Muscle of back (tissue), 11 donors: ENCODE results near the gene SSBP2. TPM values are rescaled to one million over a fixed set of nuclear protein-coding genes. Genes with fewer than 3 reads are reported as not detected.
"Not testable (repeated sequence)": the region's sequence is repeated elsewhere in the genome, so short reads cannot be mapped to it uniquely, and the experiment has no call there.

ENCODE experiments used
- DNase-seq, 3 donors: peaks; one replicate each; pipeline versions ENCODE4 v3.0.0 to v3.0.0-alpha.2; 2013
- polyA plus RNA-seq, 10 donors: library from polyadenylated mRNA; unstranded; fragments of 120-200 nt; gene quantifications; one replicate each; pipeline ENCODE4 v1.2.1, GENCODE V29; 2013; ENCODE audit not compliant: insufficient read length in 10 of 10

SSBP2 gene
- polyA plus RNA-seq, 10 donors = 50.0 to 76.8 (median 60.9) TPM

- no peak for DNase-seq
Observed at GRCh38 chr5:81533629-81534405, 217.1 kb downstream of the SSBP2 start.

- DNase-seq = no peak
Observed at GRCh38 chr5:81530919-81531318, 220.0 kb downstream of the SSBP2 start.

- DNase-seq = no peak
Observed at GRCh38 chr5:81525690-81526089, 225.2 kb downstream of the SSBP2 start.

- DNase-seq = no peak
Observed at GRCh38 chr5:81524015-81524414, 226.9 kb downstream of the SSBP2 start.

GRCh38 chr5:81522571-81522970 is 228.3 kb downstream of the SSBP2 start:
- no peak for DNase-seq

GRCh38 chr5:81520769-81521168 is 230.1 kb downstream of the SSBP2 start:
- DNase-seq = no peak

- no peak for DNase-seq
Observed at GRCh38 chr5:81519217-81519905, 231.5 kb downstream of the SSBP2 start.

- no peak for DNase-seq
Observed at GRCh38 chr5:81517462-81517861, 233.4 kb downstream of the SSBP2 start.

- DNase-seq = no peak
Observed at GRCh38 chr5:81516091-81516490, 234.8 kb downstream of the SSBP2 start.

GRCh38 chr5:81513982-81514381 is 236.9 kb downstream of the SSBP2 start:
- DNase-seq = no peak

GRCh38 chr5:81513473-81513872 is 237.4 kb downstream of the SSBP2 start:
- DNase-seq = no peak

GRCh38 chr5:81506900-81507588 is 243.9 kb downstream of the SSBP2 start:
- DNase-seq = peak; percentile 80 to 87 (median 81)

GRCh38 chr5:81506378-81506777 is 244.5 kb downstream of the SSBP2 start:
- DNase-seq = no peak

GRCh38 chr5:81505672-81506071 is 245.2 kb downstream of the SSBP2 start:
- DNase-seq = no peak

GRCh38 chr5:81503602-81504001 is 247.3 kb downstream of the SSBP2 start:
- DNase-seq = not testable (repeated sequence)

GRCh38 chr5:81495286-81495685 is 255.6 kb downstream of the SSBP2 start:
- peak in 2 of 3 donors; percentile 28 to 46 for DNase-seq

- DNase-seq = no peak
Observed at GRCh38 chr5:81488862-81489261, 262.0 kb downstream of the SSBP2 start.

GRCh38 chr5:81486711-81487110 is 264.2 kb downstream of the SSBP2 start:
- DNase-seq = no peak

GRCh38 chr5:81482595-81482994 is 268.3 kb downstream of the SSBP2 start:
- DNase-seq = no peak

- not testable (repeated sequence) for DNase-seq
Observed at GRCh38 chr5:81473395-81473794, 277.5 kb downstream of the SSBP2 start.

- no peak for DNase-seq
Observed at GRCh38 chr5:81469676-81470075, 281.2 kb downstream of the SSBP2 start.

GRCh38 chr5:81450940-81451339 is 300.0 kb downstream of the SSBP2 start:
- DNase-seq = no peak

GRCh38 chr5:81435023-81435422 is 315.9 kb downstream of the SSBP2 start:
- DNase-seq = no peak
